ENCODE results near the gene C3orf20.

C3orf20 gene

DNA sequence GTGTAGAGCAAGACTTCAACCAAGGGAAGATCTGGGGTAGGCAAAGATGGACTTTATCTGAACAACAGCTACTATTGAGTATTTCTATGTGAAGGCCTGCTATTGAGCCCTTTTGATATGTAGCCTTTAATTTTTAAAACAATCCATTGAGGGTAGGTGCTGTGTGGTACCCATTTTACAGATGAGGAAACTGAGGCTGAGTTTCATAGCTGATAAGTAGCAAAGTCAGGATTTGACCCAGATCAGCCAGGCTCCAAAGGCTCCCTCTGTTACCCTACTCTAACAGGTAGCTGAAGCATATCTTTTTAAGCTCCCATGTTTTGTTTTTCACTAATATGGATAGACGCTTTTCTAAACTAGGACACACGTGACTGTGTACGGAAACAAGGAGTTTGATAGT is 141.4 kb downstream of the C3orf20 start:
- ChIA-PET POLR2A (no interaction called here), CTCF (interaction anchor here (1.0 kb wide), 1 partner anchor 25 kb away, joined by 3 read pairs; no protein-coding TSS in a partner anchor)
- TF ChIP-seq FOXM1 (IDR thresholded peaks at IDR 0.05; ENCODE audit: borderline replicate concordance) (no peak), ELF4 (IDR thresholded peaks at IDR 0.05) (no peak), ARNT (IDR thresholded peaks at IDR 0.05) (no peak), ZNF384 (IDR thresholded peaks at IDR 0.05) (no peak)
- DNase-seq (ENCODE audit: extremely low spot score): no peak

DNA sequence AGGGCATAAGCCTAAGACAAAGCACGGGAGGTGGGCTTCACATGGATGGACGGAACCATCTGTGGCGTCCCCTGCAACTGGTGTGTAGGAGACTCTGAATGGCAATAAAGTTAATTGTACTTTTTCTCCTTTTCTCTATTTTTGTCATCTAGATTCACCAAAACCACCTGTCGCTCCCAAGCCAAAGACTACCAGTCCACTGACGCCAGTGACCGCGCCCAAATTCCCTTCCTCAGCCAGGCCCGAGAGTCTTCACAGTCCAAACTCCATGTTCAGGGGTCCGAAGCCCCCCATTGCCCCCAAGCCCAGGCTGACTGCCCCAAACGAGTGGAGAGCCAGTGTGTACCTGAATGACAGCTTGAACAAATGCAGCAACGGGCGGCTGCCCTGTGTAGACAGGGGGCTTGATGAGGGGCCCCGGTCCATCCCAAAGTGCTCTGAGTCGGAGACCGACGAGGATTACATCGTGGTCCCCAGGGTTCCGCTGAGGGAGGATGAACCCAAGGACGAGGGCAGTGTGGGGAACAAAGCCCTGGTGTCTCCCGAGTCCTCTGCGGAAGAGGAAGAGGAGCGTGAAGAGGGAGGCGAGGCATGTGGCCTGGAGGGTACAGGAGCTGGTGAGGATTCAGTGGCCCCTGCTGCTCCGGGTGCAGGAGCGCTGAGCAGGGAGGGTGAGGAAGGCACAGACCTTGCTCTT is 144.0 kb downstream of the C3orf20 start, which contains the start of gene FGD5:
FGD5 (plus strand) TSS at position 159 of the 697 bp plus-strand sequence; CDS start at position 269, 110 bp downstream.
- POLR2A ChIA-PET: no interaction called here
- DNase-seq (ENCODE audit: extremely low spot score): no peak
- TF ChIP-seq TARDBP (IDR thresholded peaks at IDR 0.05) (no peak), HDGF (IDR thresholded peaks at IDR 0.05; ENCODE audit: borderline replicate concordance) (no peak), CTBP1 (IDR thresholded peaks at IDR 0.05; ENCODE audit: borderline replicate concordance) (no peak), ELF4 (IDR thresholded peaks at IDR 0.05) (no peak), NFRKB (IDR thresholded peaks at IDR 0.05) (no peak), SUZ12 (IDR thresholded peaks at IDR 0.05) (no peak), ARNT (IDR thresholded peaks at IDR 0.05) (no peak), FOXA1 (IDR thresholded peaks at IDR 0.05) (no peak), FOXM1 (IDR thresholded peaks at IDR 0.05; ENCODE audit: borderline replicate concordance) (no peak), LEF1 (IDR thresholded peaks at IDR 0.05; ENCODE audit: borderline replicate concordance) (no peak), ZNF384 (IDR thresholded peaks at IDR 0.05) (no peak), L3MBTL2 (conservative IDR thresholded peaks at IDR 0.05) (no peak)
- TF ChIP-seq, protein P1, sequence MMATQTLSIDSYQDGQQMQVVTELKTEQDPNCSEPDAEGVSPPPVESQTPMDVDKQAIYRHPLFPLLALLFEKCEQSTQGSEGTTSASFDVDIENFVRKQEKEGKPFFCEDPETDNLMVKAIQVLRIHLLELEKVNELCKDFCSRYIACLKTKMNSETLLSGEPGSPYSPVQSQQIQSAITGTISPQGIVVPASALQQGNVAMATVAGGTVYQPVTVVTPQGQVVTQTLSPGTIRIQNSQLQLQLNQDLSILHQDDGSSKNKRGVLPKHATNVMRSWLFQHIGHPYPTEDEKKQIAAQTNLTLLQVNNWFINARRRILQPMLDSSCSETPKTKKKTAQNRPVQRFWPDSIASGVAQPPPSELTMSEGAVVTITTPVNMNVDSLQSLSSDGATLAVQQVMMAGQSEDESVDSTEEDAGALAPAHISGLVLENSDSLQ (IDR thresholded peaks at IDR 0.05): no peak
- CTCF ChIA-PET: no interaction called here

DNA sequence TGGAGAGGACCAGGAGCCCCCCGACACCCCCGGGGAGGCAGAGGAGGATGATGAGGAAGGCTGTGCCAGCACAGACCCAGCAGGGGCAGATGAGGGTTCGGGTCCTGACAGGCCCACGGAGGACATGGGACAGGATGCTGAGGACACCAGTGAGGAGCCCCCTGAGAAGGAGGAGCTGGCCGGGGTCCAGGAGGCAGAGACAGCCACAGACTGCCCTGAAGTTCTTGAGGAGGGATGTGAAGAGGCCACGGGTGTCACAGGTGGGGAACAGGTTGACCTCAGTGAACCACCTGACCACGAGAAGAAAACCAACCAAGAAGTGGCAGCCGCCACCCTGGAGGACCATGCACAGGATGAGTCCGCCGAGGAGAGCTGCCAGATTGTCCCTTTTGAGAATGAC is 144.7 kb downstream of the C3orf20 start:
- ChIA-PET POLR2A (no interaction called here), CTCF (no interaction called here)
- TF ChIP-seq NFRKB (IDR thresholded peaks at IDR 0.05): no peak
- DNase-seq (ENCODE audit: extremely low spot score): no peak

GRCh38 chr3:14820156-14820555 is 145.2 kb downstream of the C3orf20 start:
- DNase-seq (ENCODE audit: extremely low spot score): no peak
- TF ChIP-seq L3MBTL2 (conservative IDR thresholded peaks at IDR 0.05) (no peak), ARNT (IDR thresholded peaks at IDR 0.05) (no peak), SUZ12 (IDR thresholded peaks at IDR 0.05) (no peak), TARDBP (IDR thresholded peaks at IDR 0.05) (no peak), HDGF (IDR thresholded peaks at IDR 0.05; ENCODE audit: borderline replicate concordance) (no peak), ZNF384 (IDR thresholded peaks at IDR 0.05) (no peak), SP1 (IDR thresholded peaks at IDR 0.05) (no peak), FOXK2 (IDR thresholded peaks at IDR 0.05) (no peak), LEF1 (IDR thresholded peaks at IDR 0.05; ENCODE audit: borderline replicate concordance) (no peak)
- TF ChIP-seq, protein P1 (IDR thresholded peaks at IDR 0.05): no peak
- ChIA-PET CTCF (no interaction called here), POLR2A (no interaction called here)

- DNase-seq (ENCODE audit: extremely low spot score): no peak
- no peak for TF ChIP-seq CTBP1 (IDR thresholded peaks at IDR 0.05; ENCODE audit: borderline replicate concordance)
- CTCF ChIA-PET: no interaction called here
- POLR2A ChIA-PET: no interaction called here
Measured at GRCh38 chr3:14821151-14821550, 146.2 kb downstream of the C3orf20 start.

- ChIA-PET POLR2A (no interaction called here), CTCF (interaction anchor here (0.6 to 1.1 kb wide), 4 partner anchors 8 to 327 kb away, joined by 3 to 4 read pairs (median 3); no protein-coding TSS in a partner anchor)
- no peak for TF ChIP-seq BHLHE40 (IDR thresholded peaks at IDR 0.05; ENCODE audit: borderline replicate concordance)
- TF ChIP-seq FOXK2 (IDR thresholded peaks at IDR 0.05): no peak
- TF ChIP-seq SUZ12 (IDR thresholded peaks at IDR 0.05): no peak
- no peak for TF ChIP-seq ELF4 (IDR thresholded peaks at IDR 0.05)
- TF ChIP-seq HDGF (IDR thresholded peaks at IDR 0.05; ENCODE audit: borderline replicate concordance): no peak
- no peak for TF ChIP-seq SP1 (IDR thresholded peaks at IDR 0.05)
- no peak for TF ChIP-seq CTBP1 (IDR thresholded peaks at IDR 0.05; ENCODE audit: borderline replicate concordance)
- no peak for TF ChIP-seq NFRKB (IDR thresholded peaks at IDR 0.05)
- TF ChIP-seq L3MBTL2 (conservative IDR thresholded peaks at IDR 0.05): no peak
- no peak for TF ChIP-seq TARDBP (IDR thresholded peaks at IDR 0.05)
- TF ChIP-seq FOXM1 (IDR thresholded peaks at IDR 0.05; ENCODE audit: borderline replicate concordance): no peak
- no peak for TF ChIP-seq ZNF384 (IDR thresholded peaks at IDR 0.05)
- TF ChIP-seq FOXA1 (IDR thresholded peaks at IDR 0.05): no peak
- no peak for TF ChIP-seq LEF1 (IDR thresholded peaks at IDR 0.05; ENCODE audit: borderline replicate concordance)
- TF ChIP-seq, protein P1 (IDR thresholded peaks at IDR 0.05): no peak
- TF ChIP-seq ARNT (IDR thresholded peaks at IDR 0.05): no peak
- no peak for DNase-seq (ENCODE audit: extremely low spot score)
Measured at GRCh38 chr3:14822134-14822533, 147.2 kb downstream of the C3orf20 start.
